CD4-positive, alpha-beta T cell (primary cell): ENCODE data around the gene PDE4B. TPM values are rescaled to one million over a fixed set of nuclear protein-coding genes. Genes with fewer than 3 reads are reported as not detected.

ENCODE experiments used
- ATAC-seq: fragments of 200-7000 bp; cut with Tn5 transposase; one replicate; pipeline ENCODE4 v1.10.0; 2022; ENCODE audit warnings: mild to moderate bottlenecking; ENCODE audit not compliant: poor library complexity
- CTCF ChIA-PET: fragments of 350-600 bp; sonication (Branson Sonifier 250); formaldehyde crosslinking; loops from one replicate; lab custom pipeline; 2021; ENCODE audit warnings: antibody characterized with exemption, inconsistent platforms; lab: Charles Lee
- POLR2A ChIA-PET: fragments of 350-600 bp; sonication (Branson Sonifier 250); formaldehyde crosslinking; loops from one replicate; lab custom pipeline; 2021; ENCODE audit warnings: antibody characterized with exemption, inconsistent platforms; lab: Charles Lee
- DNase-seq, 14 experiments: peaks; one replicate each; pipeline ENCODE4 v3.0.0-alpha.2; 2013 to 2020; ENCODE audit warnings: mixed read lengths in 2 of 14
- H3K27ac ChIP-seq, 2 donors: one replicate each; pipeline versions ENCODE4 v1.5.1 to v1.7.0; 2013; ENCODE audit warnings: low read length in 2 of 2, low read depth in 1 of 2, mild to moderate bottlenecking in 1 of 2
- H3K27me3 ChIP-seq, 2 experiments: 1 replicate in 1 of 2; 2 replicates in 1 of 2; pipeline versions ENCODE4 v1.6.1 to v1.7.0; 2013; ENCODE audit warnings: low read length in 2 of 2, control low read depth in 1 of 2, mild to moderate bottlenecking in 1 of 2, moderate library complexity in 1 of 2; ENCODE audit not compliant: insufficient read depth in 2 of 2, control insufficient read depth in 1 of 2
- H3K36me3 ChIP-seq: one replicate; pipeline ENCODE4 v1.6.1; 2013; ENCODE audit warnings: low read length, control low read depth; ENCODE audit not compliant: insufficient read depth
- H3K4me1 ChIP-seq: one replicate; pipeline ENCODE4 v1.6.1; 2013; ENCODE audit warnings: low read length, control low read depth; ENCODE audit not compliant: insufficient read depth
- H3K4me3 ChIP-seq: one replicate; pipeline ENCODE4 v1.5.1; 2013; ENCODE audit warnings: mild to moderate bottlenecking, low read length, moderate library complexity
- H3K9me3 ChIP-seq, 2 experiments: 1 replicate in 1 of 2; 2 replicates in 1 of 2; pipeline versions ENCODE4 v1.6.1 to v1.7.0; 2013; ENCODE audit warnings: low read length in 2 of 2, mild to moderate bottlenecking in 2 of 2, control low read depth in 1 of 2, moderate library complexity in 1 of 2; ENCODE audit not compliant: control insufficient read depth in 1 of 2, insufficient read depth in 1 of 2
- H3K27ac Mint-ChIP-seq: one replicate; pipeline ENCODE4 v1.8.0; 2020; ENCODE audit warnings: mixed read lengths
- H3K27me3 Mint-ChIP-seq: one replicate; pipeline ENCODE4 v1.8.0; 2021; ENCODE audit warnings: mixed read lengths
- H3K36me3 Mint-ChIP-seq: one replicate; pipeline ENCODE4 v1.8.0; 2021; ENCODE audit warnings: low read depth, mixed read lengths
- H3K4me1 Mint-ChIP-seq: one replicate; pipeline ENCODE4 v1.8.0; 2021; ENCODE audit warnings: low read depth, mixed read lengths
- H3K4me3 Mint-ChIP-seq: one replicate; pipeline ENCODE4 v1.8.0; 2020; ENCODE audit warnings: mild to moderate bottlenecking, mixed read lengths
- H3K9me3 Mint-ChIP-seq: one replicate; pipeline ENCODE4 v1.8.0; 2020; ENCODE audit warnings: mixed read lengths
- CTCF ChIP-seq: fragments of 200-600 bp; IDR thresholded peaks from one replicate; pipeline ENCODE4 v1.8.0; 2022; ENCODE audit warnings: antibody characterized with exemption, mild to moderate bottlenecking
- intact Hi-C, 2 experiments: fragments of 100-400 bp; cut with DNase I in 1 of 2; cut with micrococcal nuclease in 1 of 2; formaldehyde crosslinking; loops; one replicate each; pipeline versions ENCODE4 v1.15.1 to v1.9.0; 2023 to 2025; cut with DNase I, micrococcal nuclease
- total RNA-seq, 174 experiments: library from RNA in 2 of 174; stranded (reverse) in 2 of 174; gene quantifications; one replicate each; pipeline ENCODE4 v1.2.3 and lab custom pipeline; 2021 to 2026

The PDE4B gene
- total RNA-seq, 2 experiments from 2014 or later: 155 to 159 TPM

- POLR2A ChIA-PET: interaction anchor here (1.6 to 4.3 kb wide), 3 partner anchors 11 to 31 kb away, joined by 4 to 25 read pairs (median 17); no protein-coding TSS in a partner anchor
- Mint-ChIP-seq H3K36me3 (no peaks in the 10 kb centered on the region), H3K4me1 (peaks cover 35% of the 10 kb centered on the region), H3K27ac (no peak overlapping the region), H3K9me3 (no peaks in the 10 kb centered on the region), H3K4me3 (no peak overlapping the region), H3K27me3 (no peaks in the 10 kb centered on the region)
- CTCF ChIA-PET: interaction anchor here (1.0 to 1.3 kb wide), 3 partner anchors 8 to 21 kb away, joined by 3 to 5 read pairs (median 3); no protein-coding TSS in a partner anchor
- no peak for DNase-seq
- intact Hi-C loops: loop anchor here in 1 of 2 experiments (2.0 kb wide), 1 partner anchor 23 kb away; no protein-coding TSS in a partner anchor
- Histone ChIP-seq H3K9me3 (no peaks in the 10 kb centered on the region), H3K4me1 (peaks cover 31% of the 10 kb centered on the region), H3K36me3 (no peaks in the 10 kb centered on the region), H3K4me3 (no peak overlapping the region), H3K27me3 (no peaks in the 10 kb centered on the region), H3K27ac (no peak overlapping the region)
- TF ChIP-seq CTCF: no peak
- no peak for ATAC-seq
These were observed 511.0 kb downstream of the PDE4B start for GRCh38 chr1:66303646-66304045.

GRCh38 chr1:66304128-66304527 lies 511.4 kb downstream of the PDE4B start:
- DNase-seq (no peak), ATAC-seq (no peak)
- H3K9me3 Mint-ChIP-seq: no peaks in the 10 kb centered on the region
- CTCF ChIA-PET: interaction anchor here (0.9 to 1.2 kb wide), 3 partner anchors 13 to 22 kb away, joined by 3 to 5 read pairs (median 3); no protein-coding TSS in a partner anchor
- H3K27me3 ChIP-seq: no peaks in the 10 kb centered on the region
- no peaks in the 10 kb centered on the region for H3K36me3 Mint-ChIP-seq
- no peaks in the 10 kb centered on the region for H3K36me3 ChIP-seq
- TF ChIP-seq CTCF: no peak
- POLR2A ChIA-PET: interaction anchor here (1.6 to 4.3 kb wide), 2 partner anchors 12 to 17 kb away, joined by 4 to 17 read pairs; no protein-coding TSS in a partner anchor
- no peak overlapping the region for H3K27ac ChIP-seq
- no peak overlapping the region for H3K4me3 Mint-ChIP-seq
- no peaks in the 10 kb centered on the region for H3K9me3 ChIP-seq
- no peak overlapping the region for H3K4me3 ChIP-seq
- no peak overlapping the region for H3K27ac Mint-ChIP-seq
- peaks cover 35% of the 10 kb centered on the region for H3K4me1 Mint-ChIP-seq
- intact Hi-C loops: no loop called here
- H3K27me3 Mint-ChIP-seq: no peaks in the 10 kb centered on the region
- peaks cover 31% of the 10 kb centered on the region for H3K4me1 ChIP-seq

- CTCF ChIA-PET: interaction anchor here (1.3 kb wide), 1 partner anchor 141 kb away, joined by 4 read pairs; no protein-coding TSS in a partner anchor
These were observed 513.2 kb downstream of the PDE4B start for GRCh38 chr1:66305927-66306326.

More at GRCh38 chr1:66305927-66306326, 513.2 kb downstream of the PDE4B start:
- intact Hi-C loops: no loop called here
- Histone ChIP-seq H3K4me1 (peaks cover 21% of the 10 kb centered on the region), H3K36me3 (no peaks in the 10 kb centered on the region), H3K27ac (no peak overlapping the region), H3K27me3 (no peaks in the 10 kb centered on the region), H3K9me3 (no peaks in the 10 kb centered on the region), H3K4me3 (no peak overlapping the region)
- no peak overlapping the region for H3K27ac Mint-ChIP-seq
- no peak for DNase-seq
- peaks cover 26% of the 10 kb centered on the region for H3K4me1 Mint-ChIP-seq
- POLR2A ChIA-PET: no interaction called here
- H3K4me3 Mint-ChIP-seq: no peak overlapping the region
- TF ChIP-seq CTCF: no peak
- H3K36me3 Mint-ChIP-seq: no peaks in the 10 kb centered on the region
- no peaks in the 10 kb centered on the region for H3K9me3 Mint-ChIP-seq
- ATAC-seq: no peak
- no peaks in the 10 kb centered on the region for H3K27me3 Mint-ChIP-seq
